Hematopoietic multipotent progenitor cell (in vitro differentiated cells): ENCODE results near the gene NDC1. TPM values are rescaled to one million over a fixed set of nuclear protein-coding genes. Genes with fewer than 3 reads are reported as not detected.

Source experiments
- DNase-seq, 3 donors: peaks; one replicate each; pipeline ENCODE4 v3.0.0-alpha.2; 2011 to 2015; ENCODE audit warnings: low read depth in 2 of 3, low spot score in 2 of 3
- total RNA-seq: library from RNA; depleted of rRNA; stranded (reverse); fragments of >200 nt; gene quantifications from one replicate; pipeline ENCODE4 v1.2.3, GENCODE V29; 2012

Gene NDC1
- total RNA-seq, 1 donor: 22.1 TPM

GRCh38 chr1:53733975-53734649, 104.0 kb downstream of the NDC1 start:
- no peak for DNase-seq

- no peak for DNase-seq
These were observed 104.6 kb downstream of the NDC1 start for GRCh38 chr1:53733447-53733931.

GRCh38 chr1:53732912-53733317, 105.2 kb downstream of the NDC1 start:
- DNase-seq: no peak

- no peak for DNase-seq
These were observed 105.7 kb downstream of the NDC1 start for GRCh38 chr1:53732409-53732808.

- DNase-seq: no peak
These were observed 106.3 kb downstream of the NDC1 start for GRCh38 chr1:53731779-53732305.

GRCh38 chr1:53731043-53731600, 107.0 kb downstream of the NDC1 start:
- no peak for DNase-seq

GRCh38 chr1:53730224-53730865, 107.8 kb downstream of the NDC1 start:
- no peak for DNase-seq

GRCh38 chr1:53729456-53730223, 108.5 kb downstream of the NDC1 start:
- DNase-seq: no peak

- no peak for DNase-seq
These were observed 109.2 kb downstream of the NDC1 start for GRCh38 chr1:53728702-53729455.

- DNase-seq: no peak
These were observed 109.9 kb downstream of the NDC1 start for GRCh38 chr1:53728196-53728595.

GRCh38 chr1:53727461-53728092, 110.5 kb downstream of the NDC1 start:
- no peak for DNase-seq

GRCh38 chr1:53726009-53726600, 112.0 kb downstream of the NDC1 start:
- no peak for DNase-seq

- peak in 2 of 3 donors; percentile 16 to 32 for DNase-seq
These were observed 112.8 kb downstream of the NDC1 start for GRCh38 chr1:53725238-53725689.

GRCh38 chr1:53722025-53722424, 116.1 kb downstream of the NDC1 start:
- DNase-seq: no peak

- no peak for DNase-seq
These were observed 117.0 kb downstream of the NDC1 start for GRCh38 chr1:53721088-53721487.

- DNase-seq: no peak
These were observed 118.6 kb downstream of the NDC1 start for GRCh38 chr1:53719469-53719868.

GRCh38 chr1:53718443-53718842, 119.7 kb downstream of the NDC1 start:
- DNase-seq: no peak

- DNase-seq: no peak
These were observed 120.9 kb downstream of the NDC1 start for GRCh38 chr1:53717025-53717804.

- no peak for DNase-seq
These were observed 121.9 kb downstream of the NDC1 start for GRCh38 chr1:53716150-53716549.
